ENCODE data around the gene ASPG.

The ASPG gene

GRCh38 chr14:104106471-104106991, 21.0 kb downstream of the ASPG start:
- Histone ChIP-seq H3K4me3 (replicated peaks; ENCODE audit: low read depth, low read length) (no peak overlapping the region), H3K36me3 (ENCODE audit: control insufficient read depth, insufficient read depth, low read length) (no peaks in the 10 kb centered on the region), H3K27me3 (replicated peaks; ENCODE audit: control insufficient read depth, insufficient read depth, low read length) (no peaks in the 10 kb centered on the region)
- TF ChIP-seq CTCF (IDR thresholded peaks at IDR 0.05; ENCODE audit: insufficient read depth, low read length, poor library complexity, severe bottlenecking) = no peak
- no peak for DNase-seq (ENCODE audit: extremely low read depth, insufficient read length)

GRCh38 chr14:104107101-104107581, 21.6 kb downstream of the ASPG start:
- H3K27me3 ChIP-seq (replicated peaks; ENCODE audit: control insufficient read depth, insufficient read depth, low read length) = no peaks in the 10 kb centered on the region
- H3K4me3 ChIP-seq (replicated peaks; ENCODE audit: low read depth, low read length) = no peak overlapping the region
- no peak for TF ChIP-seq CTCF (IDR thresholded peaks at IDR 0.05; ENCODE audit: insufficient read depth, low read length, poor library complexity, severe bottlenecking)
- H3K36me3 ChIP-seq (ENCODE audit: control insufficient read depth, insufficient read depth, low read length) = no peaks in the 10 kb centered on the region
- DNase-seq (ENCODE audit: extremely low read depth, insufficient read length) = no peak

GRCh38 chr14:104107611-104108569, 22.4 kb downstream of the ASPG start:
- no peak for DNase-seq (ENCODE audit: extremely low read depth, insufficient read length)
- Histone ChIP-seq H3K36me3 (ENCODE audit: control insufficient read depth, insufficient read depth, low read length) (no peaks in the 10 kb centered on the region), H3K4me3 (replicated peaks; ENCODE audit: low read depth, low read length) (no peak overlapping the region), H3K27me3 (replicated peaks; ENCODE audit: control insufficient read depth, insufficient read depth, low read length) (no peaks in the 10 kb centered on the region)
- TF ChIP-seq CTCF (IDR thresholded peaks at IDR 0.05; ENCODE audit: insufficient read depth, low read length, poor library complexity, severe bottlenecking) = no peak

- H3K27me3 ChIP-seq (replicated peaks; ENCODE audit: control insufficient read depth, insufficient read depth, low read length) = no peaks in the 10 kb centered on the region
- no peak overlapping the region for H3K4me3 ChIP-seq (replicated peaks; ENCODE audit: low read depth, low read length)
- no peak for DNase-seq (ENCODE audit: extremely low read depth, insufficient read length)
- H3K36me3 ChIP-seq (ENCODE audit: control insufficient read depth, insufficient read depth, low read length) = no peaks in the 10 kb centered on the region
- no peak for TF ChIP-seq CTCF (IDR thresholded peaks at IDR 0.05; ENCODE audit: insufficient read depth, low read length, poor library complexity, severe bottlenecking)
These were observed 23.4 kb downstream of the ASPG start for GRCh38 chr14:104108570-104109541.

- H3K36me3 ChIP-seq (ENCODE audit: control insufficient read depth, insufficient read depth, low read length) = no peaks in the 10 kb centered on the region
- TF ChIP-seq CTCF (IDR thresholded peaks at IDR 0.05; ENCODE audit: insufficient read depth, low read length, poor library complexity, severe bottlenecking) = no peak
- no peaks in the 10 kb centered on the region for H3K27me3 ChIP-seq (replicated peaks; ENCODE audit: control insufficient read depth, insufficient read depth, low read length)
- no peak overlapping the region for H3K4me3 ChIP-seq (replicated peaks; ENCODE audit: low read depth, low read length)
- DNase-seq (ENCODE audit: extremely low read depth, insufficient read length) = no peak
These were observed 24.3 kb downstream of the ASPG start for GRCh38 chr14:104109731-104110361.
